H1 (cell line): Measurements from ENCODE around the gene KSR2. TPM values are rescaled to one million over a fixed set of nuclear protein-coding genes. Genes with fewer than 3 reads are reported as not detected.

ENCODE experiments used
- CTCF ChIA-PET: fragments of 300-600 bp; sonication (Branson Sonifier 250); formaldehyde crosslinking; loops from one replicate; lab custom pipeline; 2021; ENCODE audit not compliant: partially characterized antibody; lab: Charles Lee
- POLR2A ChIA-PET: fragments of 300-600 bp; sonication (Branson Sonifier 250); formaldehyde crosslinking; loops from one replicate; lab custom pipeline; 2021; ENCODE audit warnings: inconsistent platforms; ENCODE audit not compliant: partially characterized antibody; lab: Charles Lee
- DNase-seq, 2 experiments: peaks; one replicate each; pipeline versions ENCODE4 v3.0.0 to v3.0.0-alpha.2; 2010 to 2022; ENCODE audit warnings: low spot score in 2 of 2, low read depth in 1 of 2, mixed read lengths in 1 of 2
- FAIRE-seq: peaks from 2 replicates; lab custom pipeline; 2011; peaks lifted over from hg19 to GRCh38; lab: Jason Lieb, UNC
- H2AFZ ChIP-seq: 2 replicates; pipeline ENCODE4 v1.8.1; 2012; ENCODE audit warnings: low read length, inconsistent platforms
- H2AK5ac ChIP-seq: 2 replicates; pipeline ENCODE4 v1.6.1; 2013; ENCODE audit warnings: low read depth, low read length
- H2BK120ac ChIP-seq: replicated peaks from 2 replicates; pipeline ENCODE3; 2013; ENCODE audit warnings: low read depth, low read length, inconsistent platforms
- H2BK12ac ChIP-seq: 2 replicates; pipeline ENCODE4 v1.6.1; 2013; ENCODE audit warnings: low read depth, low read length
- H2BK15ac ChIP-seq: 2 replicates; pipeline ENCODE4 v1.6.1; 2013; ENCODE audit warnings: low read length
- H2BK20ac ChIP-seq: 2 replicates; pipeline ENCODE4 v1.6.1; 2013; ENCODE audit warnings: low read length
- H2BK5ac ChIP-seq: 2 replicates; pipeline ENCODE4 v1.6.1; 2013; ENCODE audit warnings: low read depth, low read length
- H3K14ac ChIP-seq: 2 replicates; pipeline ENCODE4 v1.6.1; 2013; ENCODE audit warnings: inconsistent platforms; ENCODE audit not compliant: insufficient read length
- H3K18ac ChIP-seq: 2 replicates; pipeline ENCODE4 v1.6.1; 2013; ENCODE audit warnings: low read length; ENCODE audit errors: extremely low read depth
- H3K23ac ChIP-seq: 2 replicates; pipeline ENCODE4 v1.6.1; 2013; ENCODE audit warnings: inconsistent platforms; ENCODE audit not compliant: insufficient read length
- H3K23me2 ChIP-seq: 2 replicates; pipeline ENCODE4 v1.6.1; 2013; ENCODE audit warnings: low read depth, low read length
- H3K27ac ChIP-seq: 2 replicates; pipeline ENCODE4 v1.6.1; 2011; ENCODE audit warnings: low read depth, low read length, inconsistent platforms
- H3K27me3 ChIP-seq, 4 experiments: replicated peaks in 1 of 4; 1 replicate in 1 of 4; 2 replicates in 3 of 4; pipeline versions ENCODE4 v1.6.1 to v1.8.1; 2011 to 2013; ENCODE audit warnings: low read length in 3 of 4, mild to moderate bottlenecking in 3 of 4, inconsistent platforms in 2 of 4, mixed read lengths in 2 of 4, moderate library complexity in 1 of 4; ENCODE audit not compliant: control insufficient read depth in 3 of 4, insufficient read depth in 3 of 4; ENCODE audit errors: extremely low read depth in 1 of 4
- H3K36me3 ChIP-seq, 4 experiments: 2 replicates each; pipeline versions ENCODE4 v1.6.1 to v1.8.1; 2011 to 2013; ENCODE audit warnings: mild to moderate bottlenecking in 4 of 4, low read length in 3 of 4, moderate library complexity in 2 of 4, control low read depth in 1 of 4, inconsistent platforms in 1 of 4; ENCODE audit not compliant: insufficient read depth in 4 of 4, control insufficient read depth in 2 of 4
- H3K4ac ChIP-seq: replicated peaks from 2 replicates; pipeline ENCODE3; 2013; ENCODE audit warnings: low read length, low read depth, mixed read lengths, inconsistent platforms; ENCODE audit not compliant: insufficient read length
- H3K4me1 ChIP-seq, 4 experiments: replicated peaks in 1 of 4; 1 replicate in 1 of 4; 2 replicates in 3 of 4; pipeline versions ENCODE4 v1.6.1 to v1.8.1; 2011 to 2013; ENCODE audit warnings: low read length in 3 of 4, inconsistent platforms in 2 of 4, mixed read lengths in 1 of 4; ENCODE audit not compliant: insufficient read depth in 4 of 4, control insufficient read depth in 3 of 4
- H3K4me2 ChIP-seq, 2 experiments: 2 replicates each; pipeline versions ENCODE4 v1.6.1 to v1.8.1; 2011 to 2013; ENCODE audit warnings: low read depth in 2 of 2, low read length in 2 of 2, control low read depth in 1 of 2, inconsistent platforms in 1 of 2, mild to moderate bottlenecking in 1 of 2; ENCODE audit not compliant: insufficient read depth in 1 of 2
- H3K4me3 ChIP-seq, 4 experiments: fragments of 200-600, 300-600 bp in 1 of 4; sonication (generic), shearing (Covaris generic), sonication (Bioruptor Twin) in 1 of 4; 2 replicates each; pipeline versions ENCODE4 v1.5.1 to v1.8.1; 2011 to 2016; ENCODE audit warnings: low read length in 4 of 4, low read depth in 3 of 4, control low read depth in 2 of 4, inconsistent platforms in 2 of 4, mild to moderate bottlenecking in 2 of 4, mixed read lengths in 1 of 4, moderate library complexity in 1 of 4; ENCODE audit not compliant: insufficient read depth in 2 of 4; ENCODE audit errors: extremely low read depth in 1 of 4
- H3K56ac ChIP-seq: replicated peaks from 2 replicates; pipeline ENCODE3; 2013; ENCODE audit warnings: low read depth, mild to moderate bottlenecking, mixed read lengths, low read length, inconsistent platforms; ENCODE audit not compliant: insufficient read length
- H3K79me1 ChIP-seq: 2 replicates; pipeline ENCODE4 v1.6.1; 2013; ENCODE audit warnings: low read depth, low read length, control low read depth
- H3K79me2 ChIP-seq, 2 experiments: 2 replicates each; pipeline versions ENCODE4 v1.6.1 to v1.8.1; 2012 to 2013; ENCODE audit warnings: low read length in 2 of 2, mild to moderate bottlenecking in 2 of 2, inconsistent platforms in 1 of 2; ENCODE audit not compliant: insufficient read depth in 2 of 2, control insufficient read depth in 1 of 2
- H3K9ac ChIP-seq, 4 experiments: replicated peaks in 1 of 4; 1 replicate in 1 of 4; 2 replicates in 3 of 4; pipeline versions ENCODE4 v1.6.1 to v1.8.1; 2011 to 2013; ENCODE audit warnings: low read depth in 3 of 4, low read length in 3 of 4, control low read depth in 2 of 4, mild to moderate bottlenecking in 2 of 4, moderate library complexity in 2 of 4, inconsistent platforms in 1 of 4; ENCODE audit errors: extremely low read depth in 1 of 4
- H3K9me3 ChIP-seq, 2 experiments: 2 replicates each; pipeline versions ENCODE4 v1.6.1 to v1.8.1; 2012 to 2013; ENCODE audit warnings: mild to moderate bottlenecking in 2 of 2, moderate library complexity in 2 of 2, control low read depth in 1 of 2, inconsistent platforms in 1 of 2, low read depth in 1 of 2, low read length in 1 of 2, mixed read lengths in 1 of 2; ENCODE audit not compliant: insufficient read depth in 2 of 2
- H4K20me1 ChIP-seq, 2 experiments: replicated peaks in 1 of 2; 2 replicates each; pipeline versions ENCODE3 to v1.8.1; 2011 to 2013; ENCODE audit warnings: inconsistent platforms in 2 of 2, low read length in 2 of 2, mild to moderate bottlenecking in 1 of 2; ENCODE audit not compliant: insufficient read depth in 2 of 2, control insufficient read depth in 1 of 2
- H4K5ac ChIP-seq: 2 replicates; pipeline ENCODE4 v1.6.1; 2013; ENCODE audit warnings: low read length, low read depth, mixed read lengths, inconsistent platforms; ENCODE audit not compliant: insufficient read length
- H4K8ac ChIP-seq: 2 replicates; pipeline ENCODE4 v1.8.0; 2013; ENCODE audit warnings: mild to moderate bottlenecking, moderate library complexity, low read length, inconsistent platforms; ENCODE audit not compliant: insufficient read depth; ENCODE audit errors: extremely low read depth
- H4K91ac ChIP-seq: replicated peaks from 2 replicates; pipeline ENCODE3; 2013; ENCODE audit warnings: low read length, mixed read lengths, inconsistent platforms; ENCODE audit not compliant: insufficient read length
- WGBS, 2 experiments: shearing (Covaris generic) in 1 of 2; methylation state at CpG; one replicate each; pipeline versions ENCODE4 v1.1.6 to v1.1.7; 2013 to 2015; ENCODE audit warnings: low lambda C conversion rate in 2 of 2, mixed read lengths in 2 of 2, inconsistent platforms in 1 of 2, low coverage in 1 of 2, missing lambda C conversion rate in 1 of 2; ENCODE audit not compliant: insufficient replicate concordance in 2 of 2, insufficient coverage in 1 of 2, insufficient read length in 1 of 2; ENCODE audit errors: extremely low coverage in 1 of 2, missing lambda C conversion rate in 1 of 2; 5-methylcytosine and 5-hydroxymethylcytosine counted together
- polyA plus RNA-seq, 7 experiments: library from polyadenylated mRNA; depleted of rRNA in 3 of 7; stranded (reverse) in 5 of 7; unstranded in 2 of 7; fragments of >200 nt in 5 of 7; fragments of 200-250 nt in 2 of 7; gene quantifications; 1 replicate in 5 of 7; 2 replicates in 1 of 7; 4 replicates in 1 of 7; pipeline versions ENCODE4 v1.2.1 to v1.2.3, GENCODE V29; 2011 to 2013; ENCODE audit warnings: missing spikeins in 2 of 7, mixed read lengths in 2 of 7
- total RNA-seq: library from RNA; stranded (reverse); fragmentation: NEBNext Ultra II Directional; extraction: Animal tissue kit (Norgen Biotek cat#: 25700); gene quantifications from 2 replicates; pipeline ENCODE4 v1.2.1, GENCODE V29; 2021

KSR2 gene
- total and polyA plus RNA-seq, 2 of the 8 experiments (the other 6 are each of a cell fraction or from before 2014, with no cell fraction given), result 0.74 to 2.2 TPM

- no peak overlapping the region for H3K18ac ChIP-seq
- H4K91ac ChIP-seq, result no peak overlapping the region
- H3K9me3 ChIP-seq, result no peaks in the 10 kb centered on the region
- no peak overlapping the region for H2BK120ac ChIP-seq
- no peak overlapping the region for H3K4me3 ChIP-seq
- no peaks in the 10 kb centered on the region for H3K79me2 ChIP-seq
- no peaks in the 10 kb centered on the region for H3K27me3 ChIP-seq
- H3K4ac ChIP-seq, result no peak overlapping the region
- no peaks in the 10 kb centered on the region for H3K23me2 ChIP-seq
- no peak overlapping the region for H3K27ac ChIP-seq
- ChIA-PET CTCF (interaction anchor here (0.7 to 1.5 kb wide), 2 partner anchors 174 to 1545 kb away, joined by 3 read pairs; no protein-coding TSS in a partner anchor), POLR2A (no interaction called here)
- H3K4me1 ChIP-seq, result peaks cover 0 to 6% (median 3%) of the 10 kb centered on the region in 4 experiments; a peak in 3 of 7 replicates
- no peak overlapping the region for H2AFZ ChIP-seq
- no peak overlapping the region for H2BK5ac ChIP-seq
- H3K9ac ChIP-seq, result no peak overlapping the region
- FAIRE-seq (no peak), DNase-seq (no peak)
- H4K8ac ChIP-seq, result no peak overlapping the region
- H2BK15ac ChIP-seq, result no peak overlapping the region
- H4K20me1 ChIP-seq, result no peaks in the 10 kb centered on the region
- H3K23ac ChIP-seq, result no peak overlapping the region
- H2AK5ac ChIP-seq, result no peak overlapping the region
- no peak overlapping the region for H3K14ac ChIP-seq
- WGBS, 2 experiments, result 87% methylated on average over 7 of the region's 7 CpGs; no CpG with 5 or more reads in 1 of the 2 experiments
- H3K36me3 ChIP-seq, result no peaks in the 10 kb centered on the region
- H2BK20ac ChIP-seq, result no peak overlapping the region
- H4K5ac ChIP-seq, result no peak overlapping the region
- H2BK12ac ChIP-seq, result no peak overlapping the region
- no peak overlapping the region for H3K4me2 ChIP-seq
- no peaks in the 10 kb centered on the region for H3K79me1 ChIP-seq
- H3K56ac ChIP-seq, result no peak overlapping the region
These were observed 471.4 kb downstream of the KSR2 start for GRCh38 chr12:117497407-117497806.
